Measurements from ENCODE around the gene DENND1A. TPM values are rescaled to one million over a fixed set of nuclear protein-coding genes. Genes with fewer than 3 reads are reported as not detected.

Gene DENND1A
- total RNA-seq, 1 experiment from 2014 or later: 19.7 TPM

DNA sequence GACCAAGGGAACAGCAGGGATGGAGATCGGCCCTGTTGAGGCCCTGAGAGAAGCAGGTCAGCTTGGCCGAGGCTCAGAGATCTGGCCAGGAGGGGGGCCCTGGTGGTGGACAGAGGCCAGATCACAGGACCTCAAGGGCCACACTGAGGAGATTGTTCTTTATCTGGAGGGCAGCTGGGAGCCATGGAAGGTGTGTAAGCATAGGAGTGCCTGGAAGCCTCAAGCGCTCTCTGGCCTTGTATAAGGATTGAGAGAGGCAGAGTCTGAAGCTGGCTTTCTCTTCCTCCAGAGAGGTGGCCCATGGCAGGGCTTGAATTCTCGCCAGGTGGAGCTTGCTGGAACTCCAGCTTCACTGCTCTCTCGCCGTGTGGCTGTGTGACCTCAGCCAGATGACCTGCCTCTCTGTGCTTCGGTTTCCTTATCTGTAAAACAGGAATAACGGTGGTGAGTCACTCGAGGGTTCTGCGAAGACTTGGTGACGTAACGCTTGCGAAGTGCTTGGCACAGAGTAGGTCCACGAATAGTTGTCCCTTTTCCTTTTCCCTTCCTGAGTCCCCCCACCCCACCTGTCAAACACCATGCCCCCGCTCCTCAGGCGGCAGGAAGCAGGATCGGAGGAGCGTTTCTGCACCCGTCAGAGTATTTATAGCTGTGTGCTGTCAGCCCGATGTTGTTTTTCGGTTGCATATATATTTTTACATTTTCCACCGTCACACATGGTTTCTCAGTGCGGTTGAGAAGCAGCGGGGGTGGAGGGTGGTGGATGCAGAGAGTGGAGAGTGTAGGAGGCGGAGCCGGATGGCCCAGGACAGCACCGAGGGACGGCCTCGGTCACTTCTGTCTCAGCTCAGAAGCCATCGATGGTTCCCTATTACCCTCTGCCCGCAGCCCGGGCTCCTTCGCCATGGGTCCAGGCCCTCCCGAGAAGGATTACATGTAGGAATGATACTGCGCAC, 590.9 kb downstream of the DENND1A start:
- ATAC-seq: peak; percentile 63
- no peaks in the 10 kb centered on the region for H3K27me3 ChIP-seq (ENCODE audit: control insufficient read depth, insufficient read depth, low read length)
- POLR2A ChIA-PET: no interaction called here
- H3K9me3 ChIP-seq (ENCODE audit: control insufficient read depth, insufficient read depth, low read depth, low read length): no peaks in the 10 kb centered on the region
- DNase-seq (ENCODE audit: low read depth, low spot score): no peak
- no peaks in the 10 kb centered on the region for H3K36me3 ChIP-seq (ENCODE audit: control insufficient read depth, insufficient read depth, low read length)
- no peak overlapping the region for H3K4me3 ChIP-seq (ENCODE audit: low read depth in 2 of 2, low read length in 2 of 2)
- no TSS peak for BruUV-seq (replicated peaks)
- intact Hi-C loops (cut with micrococcal nuclease; ENCODE audit: unreplicated experiment) (no loop called here), in situ Hi-C loops (cut with HindIII; ENCODE audit: low pct_unique_long_range_greater_than_20kb, low sequenced_read_pairs) (no loop called here)
- no peak for TF ChIP-seq TCF7L2 (IDR thresholded peaks at IDR 0.05; ENCODE audit: low read depth, low read length)
- TF ChIP-seq, protein P1, sequence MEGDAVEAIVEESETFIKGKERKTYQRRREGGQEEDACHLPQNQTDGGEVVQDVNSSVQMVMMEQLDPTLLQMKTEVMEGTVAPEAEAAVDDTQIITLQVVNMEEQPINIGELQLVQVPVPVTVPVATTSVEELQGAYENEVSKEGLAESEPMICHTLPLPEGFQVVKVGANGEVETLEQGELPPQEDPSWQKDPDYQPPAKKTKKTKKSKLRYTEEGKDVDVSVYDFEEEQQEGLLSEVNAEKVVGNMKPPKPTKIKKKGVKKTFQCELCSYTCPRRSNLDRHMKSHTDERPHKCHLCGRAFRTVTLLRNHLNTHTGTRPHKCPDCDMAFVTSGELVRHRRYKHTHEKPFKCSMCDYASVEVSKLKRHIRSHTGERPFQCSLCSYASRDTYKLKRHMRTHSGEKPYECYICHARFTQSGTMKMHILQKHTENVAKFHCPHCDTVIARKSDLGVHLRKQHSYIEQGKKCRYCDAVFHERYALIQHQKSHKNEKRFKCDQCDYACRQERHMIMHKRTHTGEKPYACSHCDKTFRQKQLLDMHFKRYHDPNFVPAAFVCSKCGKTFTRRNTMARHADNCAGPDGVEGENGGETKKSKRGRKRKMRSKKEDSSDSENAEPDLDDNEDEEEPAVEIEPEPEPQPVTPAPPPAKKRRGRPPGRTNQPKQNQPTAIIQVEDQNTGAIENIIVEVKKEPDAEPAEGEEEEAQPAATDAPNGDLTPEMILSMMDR (IDR thresholded peaks at IDR 0.05): no peak
- no peak for TF ChIP-seq SIN3A (IDR thresholded peaks at IDR 0.05; ENCODE audit: borderline replicate concordance, insufficient read depth, low read depth, low read length)
- no peak for TF ChIP-seq POLR2AphosphoS5 (IDR thresholded peaks at IDR 0.05; ENCODE audit: low read depth, low read length)
- TF ChIP-seq, protein P2, sequence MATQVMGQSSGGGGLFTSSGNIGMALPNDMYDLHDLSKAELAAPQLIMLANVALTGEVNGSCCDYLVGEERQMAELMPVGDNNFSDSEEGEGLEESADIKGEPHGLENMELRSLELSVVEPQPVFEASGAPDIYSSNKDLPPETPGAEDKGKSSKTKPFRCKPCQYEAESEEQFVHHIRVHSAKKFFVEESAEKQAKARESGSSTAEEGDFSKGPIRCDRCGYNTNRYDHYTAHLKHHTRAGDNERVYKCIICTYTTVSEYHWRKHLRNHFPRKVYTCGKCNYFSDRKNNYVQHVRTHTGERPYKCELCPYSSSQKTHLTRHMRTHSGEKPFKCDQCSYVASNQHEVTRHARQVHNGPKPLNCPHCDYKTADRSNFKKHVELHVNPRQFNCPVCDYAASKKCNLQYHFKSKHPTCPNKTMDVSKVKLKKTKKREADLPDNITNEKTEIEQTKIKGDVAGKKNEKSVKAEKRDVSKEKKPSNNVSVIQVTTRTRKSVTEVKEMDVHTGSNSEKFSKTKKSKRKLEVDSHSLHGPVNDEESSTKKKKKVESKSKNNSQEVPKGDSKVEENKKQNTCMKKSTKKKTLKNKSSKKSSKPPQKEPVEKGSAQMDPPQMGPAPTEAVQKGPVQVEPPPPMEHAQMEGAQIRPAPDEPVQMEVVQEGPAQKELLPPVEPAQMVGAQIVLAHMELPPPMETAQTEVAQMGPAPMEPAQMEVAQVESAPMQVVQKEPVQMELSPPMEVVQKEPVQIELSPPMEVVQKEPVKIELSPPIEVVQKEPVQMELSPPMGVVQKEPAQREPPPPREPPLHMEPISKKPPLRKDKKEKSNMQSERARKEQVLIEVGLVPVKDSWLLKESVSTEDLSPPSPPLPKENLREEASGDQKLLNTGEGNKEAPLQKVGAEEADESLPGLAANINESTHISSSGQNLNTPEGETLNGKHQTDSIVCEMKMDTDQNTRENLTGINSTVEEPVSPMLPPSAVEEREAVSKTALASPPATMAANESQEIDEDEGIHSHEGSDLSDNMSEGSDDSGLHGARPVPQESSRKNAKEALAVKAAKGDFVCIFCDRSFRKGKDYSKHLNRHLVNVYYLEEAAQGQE (IDR thresholded peaks at IDR 0.05; ENCODE audit: insufficient read depth in 1 of 2, low read depth in 2 of 2, low read length in 1 of 2): no peak
- no peak overlapping the region for H3K27ac ChIP-seq (ENCODE audit: low read length)
- peaks cover 10% of the 10 kb centered on the region for H3K4me1 ChIP-seq (ENCODE audit: control insufficient read depth, insufficient read depth, low read length)
- CTCF ChIA-PET: interaction anchor here (0.7 to 1.1 kb wide), 2 partner anchors 11 to 154 kb away, joined by 4 to 6 read pairs; no protein-coding TSS in a partner anchor

DNA sequence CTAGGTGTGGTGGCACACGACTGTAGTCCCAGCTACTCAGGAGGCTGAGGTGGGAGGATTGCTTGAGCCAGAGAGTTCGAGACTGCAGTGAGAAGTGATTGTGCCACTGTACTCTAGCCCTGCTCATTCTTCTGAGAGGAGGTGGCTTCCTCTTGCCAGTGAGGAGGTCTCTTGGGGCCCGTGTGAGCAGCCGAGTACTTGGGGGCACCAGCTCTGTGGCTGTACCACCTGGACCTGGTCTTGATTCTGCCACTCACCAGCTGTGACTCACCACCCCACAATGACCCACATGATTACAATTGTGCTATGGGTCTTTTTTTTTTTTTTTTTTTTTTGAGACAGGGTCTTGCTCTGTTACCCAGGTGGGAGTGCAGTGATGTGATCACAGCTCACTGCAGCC, 592.0 kb downstream of the DENND1A start:
- Histone ChIP-seq H3K27me3 (ENCODE audit: control insufficient read depth, insufficient read depth, low read length) (no peaks in the 10 kb centered on the region), H3K9me3 (ENCODE audit: control insufficient read depth, insufficient read depth, low read depth, low read length) (no peaks in the 10 kb centered on the region), H3K4me3 (ENCODE audit: low read depth in 2 of 2, low read length in 2 of 2) (no peak overlapping the region), H3K36me3 (ENCODE audit: control insufficient read depth, insufficient read depth, low read length) (no peaks in the 10 kb centered on the region), H3K4me1 (ENCODE audit: control insufficient read depth, insufficient read depth, low read length) (peaks cover 10% of the 10 kb centered on the region), H3K27ac (ENCODE audit: low read length) (no peak overlapping the region)
- intact Hi-C loops (cut with micrococcal nuclease; ENCODE audit: unreplicated experiment): no loop called here
- BruUV-seq (replicated peaks): no TSS peak
- CTCF ChIA-PET: interaction anchor here (0.7 kb wide), 1 partner anchor 153 kb away, joined by 6 read pairs; no protein-coding TSS in a partner anchor
- no peak for DNase-seq (ENCODE audit: low read depth, low spot score)
- TF ChIP-seq, protein P1 (IDR thresholded peaks at IDR 0.05): no peak
- no peak for TF ChIP-seq SIN3A (IDR thresholded peaks at IDR 0.05; ENCODE audit: borderline replicate concordance, insufficient read depth, low read depth, low read length)
- no peak for TF ChIP-seq POLR2AphosphoS5 (IDR thresholded peaks at IDR 0.05; ENCODE audit: low read depth, low read length)
- no peak for TF ChIP-seq TCF7L2 (IDR thresholded peaks at IDR 0.05; ENCODE audit: low read depth, low read length)
- TF ChIP-seq, protein P2 (IDR thresholded peaks at IDR 0.05; ENCODE audit: insufficient read depth in 1 of 2, low read depth in 2 of 2, low read length in 1 of 2): no peak
- POLR2A ChIA-PET: interaction anchor here (0.7 kb wide), 1 partner anchor 14 kb away, joined by 3 read pairs; no protein-coding TSS in a partner anchor
- no peak for ATAC-seq
- in situ Hi-C loops (cut with HindIII; ENCODE audit: low pct_unique_long_range_greater_than_20kb, low sequenced_read_pairs): no loop called here
